Activated CD8-positive, alpha-beta T cell treated with anti-CD3 and anti-CD28 coated beads, Interleukin-2, amount 10 ng/mL, durations not matched to agents 7 days and 5 days (primary cell): ENCODE data around the gene NOXA1. TPM values are rescaled to one million over a fixed set of nuclear protein-coding genes. Genes with fewer than 3 reads are reported as not detected.
"Not testable (repeated sequence)": the region's sequence is repeated elsewhere in the genome, so short reads cannot be mapped to it uniquely, and the experiment has no call there.

ENCODE experiments used
- ATAC-seq: fragments of 150-1000 bp; cut with Tn5 transposase; one replicate; pipeline ENCODE4 v1.10.0; 2021; ENCODE audit warnings: moderate library complexity
- CTCF ChIA-PET: fragments of 350-600 bp; sonication (Branson Sonifier 250); formaldehyde crosslinking; loops from one replicate; lab custom pipeline; 2021; ENCODE audit warnings: antibody characterized with exemption; lab: Charles Lee
- POLR2A ChIA-PET: fragments of 350-600 bp; sonication (Branson Sonifier 250); formaldehyde crosslinking; loops from one replicate; lab custom pipeline; 2021; ENCODE audit warnings: antibody characterized with exemption; lab: Charles Lee
- DNase-seq: peaks from one replicate; pipeline ENCODE4 v3.0.0-alpha.2; 2020
- H3K27ac Mint-ChIP-seq: one replicate; pipeline ENCODE4 v1.8.0; 2021; ENCODE audit warnings: mild to moderate bottlenecking, mixed read lengths
- H3K27me3 Mint-ChIP-seq: one replicate; pipeline ENCODE4 v1.8.0; 2021; ENCODE audit warnings: low read depth, mixed read lengths
- H3K36me3 Mint-ChIP-seq: one replicate; pipeline ENCODE4 v1.8.0; 2021; ENCODE audit warnings: low read depth, mixed read lengths
- H3K4me1 Mint-ChIP-seq: one replicate; pipeline ENCODE4 v1.8.0; 2021; ENCODE audit warnings: low read depth, mixed read lengths
- H3K4me3 Mint-ChIP-seq: one replicate; pipeline ENCODE4 v1.8.0; 2021; ENCODE audit warnings: mild to moderate bottlenecking, mixed read lengths
- H3K9me3 Mint-ChIP-seq: one replicate; pipeline ENCODE4 v1.8.0; 2022; ENCODE audit warnings: mixed read lengths; ENCODE audit not compliant: insufficient read depth
- total RNA-seq, 2 experiments: library from RNA; stranded (reverse); gene quantifications; one replicate each; pipeline ENCODE4 v1.2.3, GENCODE V29; 2021

NOXA1 gene
- total RNA-seq, 2 experiments from 2014 or later, result 0.52 to 0.58 TPM

GRCh38 chr9:137410236-137410890 is 12.8 kb upstream of the NOXA1 start:
- DNase-seq, ATAC-seq, POLR2A ChIA-PET, H3K27me3 Mint-ChIP-seq, H3K4me3 Mint-ChIP-seq, H3K27ac Mint-ChIP-seq, H3K9me3 Mint-ChIP-seq, H3K36me3 Mint-ChIP-seq: not testable (repeated sequence)
- H3K4me1 Mint-ChIP-seq, result peaks cover 33% of the 10 kb centered on the region
- CTCF ChIA-PET, result interaction anchor here (1.9 to 2.9 kb wide), 2 partner anchors 12 to 124 kb away, joined by 6 to 9 read pairs; partner anchors contain the start of gene EXD3

- H3K4me1 Mint-ChIP-seq, result peaks cover 33% of the 10 kb centered on the region
- no peaks in the 10 kb centered on the region for H3K9me3 Mint-ChIP-seq
- ChIA-PET POLR2A (no interaction called here), CTCF (interaction anchor here (1.9 kb wide), 1 partner anchor 12 kb away, joined by 6 read pairs; the partner anchor contains the start of gene EXD3)
- ATAC-seq (no peak), DNase-seq (no peak)
- H3K36me3 Mint-ChIP-seq, result no peaks in the 10 kb centered on the region
- no peak overlapping the region for H3K4me3 Mint-ChIP-seq
- H3K27ac Mint-ChIP-seq, result no peak overlapping the region
- H3K27me3 Mint-ChIP-seq, result no peaks in the 10 kb centered on the region
Measured at GRCh38 chr9:137410891-137411249, 12.3 kb upstream of the NOXA1 start.

GRCh38 chr9:137411260-137411644 is 11.9 kb upstream of the NOXA1 start:
- Mint-ChIP-seq H3K36me3 (no peaks in the 10 kb centered on the region), H3K27me3 (no peaks in the 10 kb centered on the region), H3K9me3 (no peaks in the 10 kb centered on the region), H3K27ac (no peak overlapping the region), H3K4me1 (peaks cover 33% of the 10 kb centered on the region), H3K4me3 (no peak overlapping the region)
- ChIA-PET CTCF (interaction anchor here (1.9 kb wide), 1 partner anchor 11 kb away, joined by 6 read pairs; the partner anchor contains the start of gene EXD3), POLR2A (no interaction called here)
- no peak for DNase-seq
- no peak for ATAC-seq

- ATAC-seq (no peak), DNase-seq (peak; percentile 66)
- no peaks in the 10 kb centered on the region for H3K27me3 Mint-ChIP-seq
- no peaks in the 10 kb centered on the region for H3K9me3 Mint-ChIP-seq
- POLR2A ChIA-PET, result no interaction called here
- peaks cover 33% of the 10 kb centered on the region for H3K4me1 Mint-ChIP-seq
- H3K27ac Mint-ChIP-seq, result no peak overlapping the region
- H3K36me3 Mint-ChIP-seq, result no peaks in the 10 kb centered on the region
- CTCF ChIA-PET, result interaction anchor here (1.9 kb wide), 1 partner anchor 11 kb away, joined by 6 read pairs; the partner anchor contains the start of gene EXD3
- no peak overlapping the region for H3K4me3 Mint-ChIP-seq
Measured at GRCh38 chr9:137411645-137412380, 11.4 kb upstream of the NOXA1 start.

DNA sequence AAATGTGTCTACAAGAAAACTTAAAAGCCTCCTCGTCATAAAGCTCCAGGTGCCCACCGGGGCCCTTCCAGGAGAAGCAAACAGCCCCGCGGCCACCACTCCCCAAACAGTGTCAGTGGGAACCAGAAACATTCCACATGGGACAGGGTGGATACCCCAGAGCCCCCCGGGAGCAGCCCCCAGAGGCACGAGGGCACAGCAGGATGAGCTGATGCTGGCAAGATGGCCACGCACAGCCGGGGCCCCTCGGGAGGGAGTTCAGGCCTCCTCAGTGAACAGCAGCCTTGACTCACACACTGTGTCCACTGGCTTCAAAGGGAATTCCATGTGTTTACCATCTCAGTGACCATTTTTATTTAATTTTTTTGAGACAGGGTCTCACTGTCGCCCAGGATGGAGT is 10.8 kb upstream of the NOXA1 start:
- peaks cover 33% of the 10 kb centered on the region for H3K4me1 Mint-ChIP-seq
- no peak for DNase-seq
- POLR2A ChIA-PET, result interaction anchor here (0.7 to 0.8 kb wide), 2 partner anchors 10 to 47 kb away, joined by 3 to 4 read pairs; partner anchors contain the start of gene NSMF
- no peak overlapping the region for H3K27ac Mint-ChIP-seq
- no peak overlapping the region for H3K4me3 Mint-ChIP-seq
- CTCF ChIA-PET, result interaction anchor here (1.9 kb wide), 1 partner anchor 10 kb away, joined by 6 read pairs; the partner anchor contains the start of gene EXD3
- H3K27me3 Mint-ChIP-seq, result no peaks in the 10 kb centered on the region
- no peaks in the 10 kb centered on the region for H3K36me3 Mint-ChIP-seq
- no peaks in the 10 kb centered on the region for H3K9me3 Mint-ChIP-seq
- no peak for ATAC-seq

- Mint-ChIP-seq H3K4me3 (no peak overlapping the region), H3K4me1 (peaks cover 29% of the 10 kb centered on the region), H3K9me3 (no peaks in the 10 kb centered on the region), H3K27me3 (no peaks in the 10 kb centered on the region), H3K27ac (no peak overlapping the region), H3K36me3 (peaks cover 2% of the 10 kb centered on the region)
- POLR2A ChIA-PET, result no interaction called here
- CTCF ChIA-PET, result no interaction called here
- DNase-seq (no peak), ATAC-seq (no peak)
Measured at GRCh38 chr9:137415451-137415850, 7.7 kb upstream of the NOXA1 start.

GRCh38 chr9:137416006-137416562 is 7.1 kb upstream of the NOXA1 start:
- Mint-ChIP-seq H3K9me3 (no peaks in the 10 kb centered on the region), H3K27ac (no peak overlapping the region), H3K27me3 (no peaks in the 10 kb centered on the region), H3K4me3 (no peak overlapping the region), H3K36me3 (peaks cover 2% of the 10 kb centered on the region), H3K4me1 (peaks cover 25% of the 10 kb centered on the region)
- POLR2A ChIA-PET, result no interaction called here
- DNase-seq, result no peak
- no peak for ATAC-seq
- CTCF ChIA-PET, result no interaction called here

DNA sequence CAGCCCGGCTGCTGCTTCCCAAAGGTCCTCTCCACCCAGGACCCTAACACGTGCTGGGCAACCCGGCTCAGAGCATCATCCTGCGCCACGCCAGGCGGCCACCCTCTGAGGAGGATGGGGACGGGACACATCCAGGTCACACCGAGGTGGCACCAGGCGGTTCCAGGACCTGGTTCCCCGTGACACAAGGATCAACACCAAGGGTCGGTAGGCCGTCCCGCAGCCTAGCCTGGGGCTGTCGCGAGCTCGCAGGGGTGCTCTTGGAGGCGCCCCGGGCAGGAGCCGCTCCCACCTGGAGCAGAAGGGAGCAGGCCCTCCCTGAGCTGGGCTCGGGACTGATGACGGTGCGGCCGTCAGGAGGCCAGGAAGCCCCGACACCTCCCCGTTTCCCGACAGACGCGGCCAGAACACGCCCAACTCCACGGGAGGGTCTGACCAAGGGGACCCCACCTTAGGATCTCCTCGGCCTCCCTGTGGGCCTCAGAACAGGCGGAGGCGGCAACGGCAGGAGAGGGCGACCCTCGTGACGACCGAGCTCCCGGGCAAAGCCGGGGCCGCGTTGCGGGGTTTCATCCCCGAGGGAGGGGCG is 6.5 kb upstream of the NOXA1 start:
- no peaks in the 10 kb centered on the region for H3K27me3 Mint-ChIP-seq
- no peak for DNase-seq
- no peak for ATAC-seq
- H3K9me3 Mint-ChIP-seq, result no peaks in the 10 kb centered on the region
- H3K27ac Mint-ChIP-seq, result no peak overlapping the region
- H3K36me3 Mint-ChIP-seq, result peaks cover 2% of the 10 kb centered on the region
- POLR2A ChIA-PET, result no interaction called here
- peaks cover 26% of the 10 kb centered on the region for H3K4me1 Mint-ChIP-seq
- CTCF ChIA-PET, result no interaction called here
- H3K4me3 Mint-ChIP-seq, result no peak overlapping the region

DNA sequence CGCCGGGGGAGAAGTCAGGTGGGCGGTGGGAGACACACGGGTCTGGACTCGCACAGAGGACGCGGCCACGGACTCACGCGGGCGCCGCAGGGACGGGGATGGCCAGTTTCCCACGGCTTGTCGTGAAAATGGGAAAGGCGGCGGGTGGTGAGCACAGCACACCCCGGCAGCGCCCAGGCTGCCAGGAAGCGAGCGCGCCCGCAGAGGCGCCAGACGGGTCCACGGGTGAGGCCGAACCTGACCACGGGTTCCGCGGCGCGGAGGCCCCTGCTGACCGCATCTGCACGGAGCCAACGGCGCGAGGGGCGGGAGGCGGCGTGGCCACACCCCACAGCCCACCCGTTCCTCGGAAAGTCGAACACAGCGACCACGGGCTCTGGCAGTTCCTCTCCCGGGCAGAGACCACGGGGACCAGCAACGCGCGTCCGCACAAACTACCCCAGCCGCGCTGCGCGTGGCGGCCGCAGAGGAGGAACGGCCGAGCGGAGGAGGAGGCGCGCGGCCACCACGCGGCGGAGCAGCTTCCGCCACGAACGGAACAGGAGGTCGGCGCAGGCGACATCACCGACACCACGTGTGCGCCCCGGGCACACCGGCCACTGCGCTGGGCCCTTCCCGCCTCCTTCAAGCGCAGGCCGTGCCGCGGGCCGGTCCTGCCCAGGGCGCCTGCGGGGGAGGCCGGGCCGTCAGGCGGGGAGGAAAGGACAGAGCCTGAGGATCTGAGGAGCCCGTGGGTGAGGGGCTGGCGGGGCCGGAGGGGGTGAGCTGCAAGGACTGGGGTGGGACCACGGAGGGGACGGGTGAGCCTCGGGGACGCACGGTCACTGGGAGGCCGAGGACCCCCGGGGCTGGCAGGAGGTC is 5.8 kb upstream of the NOXA1 start:
- POLR2A ChIA-PET, result no interaction called here
- Mint-ChIP-seq H3K36me3 (peaks cover 2% of the 10 kb centered on the region), H3K27me3 (no peaks in the 10 kb centered on the region), H3K4me3 (peak overlapping the region; percentile 42), H3K27ac (no peak overlapping the region), H3K4me1 (peaks cover 28% of the 10 kb centered on the region), H3K9me3 (no peaks in the 10 kb centered on the region)
- CTCF ChIA-PET, result no interaction called here
- DNase-seq (no peak), ATAC-seq (peak; percentile 31)

- ATAC-seq (no peak), DNase-seq (no peak)
- peak overlapping the region; percentile 63 for H3K27ac Mint-ChIP-seq
- H3K4me1 Mint-ChIP-seq, result peaks cover 13% of the 10 kb centered on the region
- no peaks in the 10 kb centered on the region for H3K9me3 Mint-ChIP-seq
- ChIA-PET POLR2A (interaction anchor here (0.7 to 1.4 kb wide), 4 partner anchors 9 to 183 kb away, joined by 3 to 7 read pairs (median 4); partner anchors contain the start of genes ARRDC1 and NSMF), CTCF (interaction anchor here (0.6 to 2.2 kb wide), 14 partner anchors 10 to 326 kb away, joined by 3 to 14 read pairs (median 5); partner anchors contain the start of genes ENTPD8, NRARP and NSMF)
- H3K27me3 Mint-ChIP-seq, result peaks cover 10% of the 10 kb centered on the region
- H3K36me3 Mint-ChIP-seq, result peaks cover 2% of the 10 kb centered on the region
- H3K4me3 Mint-ChIP-seq, result peak overlapping the region; percentile 87
Measured at GRCh38 chr9:137421838-137422603, 1.2 kb upstream of the NOXA1 start.
